Stimulated activated CD4-positive, alpha-beta T cell treated with anti-CD3 and anti-CD28 coated beads, Interleukin-2, amount 100 ng/mL, for 4 hours (primary cell): Measurements from ENCODE around the gene CAST.

Experiments
- DNase-seq: peaks from one replicate; pipeline ENCODE4 v3.0.0-alpha.2; 2020; ENCODE audit warnings: low read depth

The CAST gene

GRCh38 chr5:96822686-96823459, 160.7 kb downstream of the CAST start:
- DNase-seq = no peak

GRCh38 chr5:96823900-96824380, 161.8 kb downstream of the CAST start:
- DNase-seq = no peak
